DND-41 (cell line): ENCODE data around the gene HELZ2.

ENCODE experiments used
- ATAC-seq: fragments of 200-7000 bp; cut with Tn5 transposase; 3 replicates; pipeline ENCODE4 v1.9.1; 2021; ENCODE audit warnings: low read depth; ENCODE audit not compliant: insufficient read depth
- DNase-seq: peaks from one replicate; pipeline ENCODE4 v3.0.0-alpha.2; 2020
- H2AFZ ChIP-seq: 2 replicates; pipeline ENCODE4 v1.6.0; 2012; ENCODE audit warnings: low read depth, low read length
- H3K27ac ChIP-seq: 2 replicates; pipeline ENCODE4 v1.5.1; 2012; ENCODE audit warnings: low read length, inconsistent platforms
- H3K27me3 ChIP-seq: fragments of 200-600 bp; sonication (generic); 2 replicates; pipeline ENCODE4 v1.6.0; 2012; ENCODE audit warnings: low read length, mild to moderate bottlenecking, inconsistent platforms; ENCODE audit not compliant: insufficient read depth, poor library complexity
- H3K36me3 ChIP-seq: 2 replicates; pipeline ENCODE4 v1.5.1; 2012; ENCODE audit warnings: low read length, inconsistent platforms; ENCODE audit not compliant: insufficient read depth
- H3K4me1 ChIP-seq: 2 replicates; pipeline ENCODE4 v1.5.1; 2012; ENCODE audit warnings: mild to moderate bottlenecking, low read length; ENCODE audit not compliant: insufficient read depth
- H3K4me2 ChIP-seq: 2 replicates; pipeline ENCODE4 v1.6.0; 2012; ENCODE audit warnings: mild to moderate bottlenecking, moderate library complexity, low read length, inconsistent platforms; ENCODE audit not compliant: insufficient read depth
- H3K4me3 ChIP-seq, 2 experiments: fragments of 200-600 bp in 1 of 2; shearing (Covaris generic) in 1 of 2; 2 replicates each; pipeline ENCODE4 v1.5.1; 2012 to 2016; ENCODE audit warnings: inconsistent platforms in 2 of 2, low read length in 2 of 2, mild to moderate bottlenecking in 2 of 2, low read depth in 1 of 2, moderate library complexity in 1 of 2
- H3K79me2 ChIP-seq: 2 replicates; pipeline ENCODE4 v1.6.0; 2012; ENCODE audit warnings: low read length, inconsistent platforms; ENCODE audit not compliant: insufficient read depth
- H3K9ac ChIP-seq: 2 replicates; pipeline ENCODE4 v1.6.0; 2012; ENCODE audit warnings: low read depth, mild to moderate bottlenecking, inconsistent platforms, low read length, moderate library complexity
- H3K9me3 ChIP-seq: 2 replicates; pipeline ENCODE4 v1.5.1; 2012; ENCODE audit warnings: low read length, moderate library complexity, mild to moderate bottlenecking, inconsistent platforms; ENCODE audit not compliant: insufficient read depth, severe bottlenecking
- H4K20me1 ChIP-seq: 2 replicates; pipeline ENCODE4 v1.6.0; 2012; ENCODE audit warnings: low read length; ENCODE audit not compliant: insufficient read depth
- EZH2 ChIP-seq: IDR thresholded peaks from 3 replicates; pipeline ENCODE4 v1.6.1; 2012; ENCODE audit warnings: borderline replicate concordance, low read depth, mild to moderate bottlenecking, moderate library complexity, low read length, inconsistent platforms; ENCODE audit not compliant: severe bottlenecking
- TF ChIP-seq, protein P1 (sequence below): IDR thresholded peaks from 2 replicates; pipeline ENCODE4 v1.5.1; 2012; ENCODE audit warnings: borderline replicate concordance, low read length, moderate library complexity, mild to moderate bottlenecking; ENCODE audit not compliant: poor library complexity, severe bottlenecking; ENCODE audit errors: extremely low read depth

The HELZ2 gene

GRCh38 chr20:63546256-63546955 is 27.6 kb downstream of the HELZ2 start:
- no peaks in the 10 kb centered on the region for H3K4me1 ChIP-seq
- no peak overlapping the region for H3K4me2 ChIP-seq
- no peak overlapping the region for H3K27ac ChIP-seq
- H3K79me2 ChIP-seq, result no peaks in the 10 kb centered on the region
- H3K36me3 ChIP-seq, result no peaks in the 10 kb centered on the region
- H3K9ac ChIP-seq, result no peak overlapping the region
- H3K9me3 ChIP-seq, result no peaks in the 10 kb centered on the region
- DNase-seq (no peak), ATAC-seq (no peak)
- H3K4me3 ChIP-seq, result no peak overlapping the region
- H3K27me3 ChIP-seq, result peaks cover 4% of the 10 kb centered on the region
- TF ChIP-seq EZH2, result no peak
- TF ChIP-seq, protein P1, sequence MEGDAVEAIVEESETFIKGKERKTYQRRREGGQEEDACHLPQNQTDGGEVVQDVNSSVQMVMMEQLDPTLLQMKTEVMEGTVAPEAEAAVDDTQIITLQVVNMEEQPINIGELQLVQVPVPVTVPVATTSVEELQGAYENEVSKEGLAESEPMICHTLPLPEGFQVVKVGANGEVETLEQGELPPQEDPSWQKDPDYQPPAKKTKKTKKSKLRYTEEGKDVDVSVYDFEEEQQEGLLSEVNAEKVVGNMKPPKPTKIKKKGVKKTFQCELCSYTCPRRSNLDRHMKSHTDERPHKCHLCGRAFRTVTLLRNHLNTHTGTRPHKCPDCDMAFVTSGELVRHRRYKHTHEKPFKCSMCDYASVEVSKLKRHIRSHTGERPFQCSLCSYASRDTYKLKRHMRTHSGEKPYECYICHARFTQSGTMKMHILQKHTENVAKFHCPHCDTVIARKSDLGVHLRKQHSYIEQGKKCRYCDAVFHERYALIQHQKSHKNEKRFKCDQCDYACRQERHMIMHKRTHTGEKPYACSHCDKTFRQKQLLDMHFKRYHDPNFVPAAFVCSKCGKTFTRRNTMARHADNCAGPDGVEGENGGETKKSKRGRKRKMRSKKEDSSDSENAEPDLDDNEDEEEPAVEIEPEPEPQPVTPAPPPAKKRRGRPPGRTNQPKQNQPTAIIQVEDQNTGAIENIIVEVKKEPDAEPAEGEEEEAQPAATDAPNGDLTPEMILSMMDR, result no peak
- peaks cover 7% of the 10 kb centered on the region for H4K20me1 ChIP-seq
- H2AFZ ChIP-seq, result no peak overlapping the region

GRCh38 chr20:63545814-63546213 is 28.2 kb downstream of the HELZ2 start:
- no peak overlapping the region for H2AFZ ChIP-seq
- ATAC-seq, result no peak
- no peaks in the 10 kb centered on the region for H3K4me1 ChIP-seq
- H3K27ac ChIP-seq, result no peak overlapping the region
- peaks cover 7% of the 10 kb centered on the region for H4K20me1 ChIP-seq
- H3K36me3 ChIP-seq, result no peaks in the 10 kb centered on the region
- H3K9ac ChIP-seq, result no peak overlapping the region
- no peak overlapping the region for H3K4me3 ChIP-seq
- peaks cover 4% of the 10 kb centered on the region for H3K27me3 ChIP-seq
- H3K4me2 ChIP-seq, result no peak overlapping the region
- no peaks in the 10 kb centered on the region for H3K9me3 ChIP-seq
- DNase-seq, result no peak
- H3K79me2 ChIP-seq, result no peaks in the 10 kb centered on the region
- TF ChIP-seq EZH2, result no peak
- TF ChIP-seq, protein P1, result no peak

DNA sequence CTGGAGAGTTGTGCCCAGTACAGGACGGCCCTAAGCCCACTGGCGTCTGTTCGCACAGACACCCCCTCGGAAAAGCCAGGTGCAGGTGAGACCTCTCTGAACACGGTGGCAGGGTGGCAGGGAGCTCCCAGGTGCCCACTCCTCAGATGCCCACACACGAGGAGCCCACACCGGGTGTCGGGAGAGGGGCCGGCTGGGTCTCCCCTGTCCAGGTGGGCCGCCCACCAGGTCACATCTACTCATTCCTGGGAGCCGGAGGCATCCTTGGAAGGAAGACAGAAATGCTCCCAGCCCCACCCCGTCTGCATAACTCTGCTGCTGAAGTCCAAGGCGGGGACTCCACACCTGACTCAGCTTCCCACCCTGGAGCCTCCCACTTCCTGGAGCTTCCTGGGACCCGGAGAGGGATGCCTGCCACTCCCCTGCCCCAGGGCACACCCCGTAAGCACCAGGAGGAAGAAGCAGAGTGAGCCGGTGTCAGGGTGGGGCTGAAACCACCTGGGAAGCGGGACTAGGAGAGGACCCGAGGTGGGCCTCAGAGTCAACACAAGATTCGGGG is 29.0 kb downstream of the HELZ2 start:
- Histone ChIP-seq H3K27ac (no peak overlapping the region), H3K9ac (no peak overlapping the region), H3K9me3 (no peaks in the 10 kb centered on the region), H3K36me3 (no peaks in the 10 kb centered on the region), H3K4me3 (no peak overlapping the region), H3K79me2 (no peaks in the 10 kb centered on the region), H3K4me2 (no peak overlapping the region), H2AFZ (no peak overlapping the region), H3K4me1 (no peaks in the 10 kb centered on the region), H3K27me3 (peaks cover 4% of the 10 kb centered on the region), H4K20me1 (peaks cover 7% of the 10 kb centered on the region)
- DNase-seq (no peak), ATAC-seq (no peak)
- TF ChIP-seq EZH2, result no peak
- TF ChIP-seq, protein P1, result no peak
